IPS-NIHi11 (cell line): ENCODE data around the gene TLK1.
A peak's percentile ranks its signal among the peaks of the same experiment; 100 is the strongest.
"Not testable (repeated sequence)": the region's sequence is repeated elsewhere in the genome, so short reads cannot be mapped to it uniquely, and the experiment has no call there.

Source experiments
- DNase-seq: peaks from one replicate; pipeline ENCODE4 v3.0.0; 2012; ENCODE audit warnings: mixed read lengths, low spot score

Gene TLK1

DNA sequence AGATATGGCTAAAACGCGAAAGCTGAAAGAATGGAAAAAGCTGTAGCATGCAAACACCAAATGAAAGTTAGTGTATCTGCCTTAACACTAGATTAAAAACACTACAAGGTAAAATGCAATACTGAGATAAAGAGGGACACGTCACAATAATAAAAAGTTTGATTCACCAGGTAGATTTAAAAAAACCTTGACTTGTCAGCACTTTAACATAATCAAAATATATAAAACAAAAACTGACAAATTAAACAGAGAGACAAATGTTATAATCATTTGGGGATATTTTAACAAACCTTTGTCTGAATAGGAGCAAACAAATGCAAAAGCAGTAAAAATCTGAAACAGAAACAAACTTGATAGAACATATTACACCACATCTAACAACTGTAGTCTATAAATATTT is 18.3 kb downstream of the TLK1 start:
- DNase-seq: no peak

DNA sequence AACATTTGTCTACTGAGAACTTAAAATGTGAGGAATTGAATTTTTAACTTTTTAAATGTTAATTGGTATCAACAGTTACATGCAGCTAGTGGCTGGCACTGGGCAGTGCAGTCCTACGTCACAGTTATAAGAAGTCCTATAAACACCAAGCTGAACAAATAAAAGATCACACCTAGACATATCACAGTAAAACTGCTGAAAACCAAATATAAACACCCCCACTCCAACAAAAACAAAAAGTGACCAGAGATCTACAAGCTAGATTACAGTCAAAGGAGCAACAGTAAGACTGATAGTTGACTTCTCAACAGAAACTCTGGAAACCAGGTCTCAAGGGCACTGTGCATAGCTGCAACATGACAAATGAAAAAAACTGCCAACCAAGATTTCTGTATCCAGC is 19.4 kb downstream of the TLK1 start:
- DNase-seq: no peak

GRCh38 chr2:171139860-171140259 is 20.8 kb downstream of the TLK1 start:
- no peak for DNase-seq

DNA sequence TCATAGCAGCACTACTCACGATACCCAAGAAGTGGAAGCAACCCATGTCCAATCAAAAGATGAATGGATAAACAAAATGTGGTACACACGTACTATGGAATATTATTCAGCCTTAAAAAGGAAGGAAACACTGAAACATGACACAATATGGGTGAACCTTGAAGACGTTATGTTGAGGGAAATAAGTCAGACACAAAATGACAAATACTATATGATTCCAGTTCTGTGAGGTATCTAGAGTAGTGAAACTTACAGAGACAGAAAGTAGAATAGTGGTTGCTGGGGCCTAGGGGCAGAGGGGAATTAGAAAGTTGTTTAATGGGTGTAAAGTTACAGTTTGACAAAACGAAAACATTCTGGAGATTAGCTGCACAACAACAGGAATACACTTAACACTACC is 24.7 kb downstream of the TLK1 start:
- no peak for DNase-seq

- no peak for DNase-seq
Observed at GRCh38 chr2:171134624-171135230, 26.0 kb downstream of the TLK1 start.

DNA sequence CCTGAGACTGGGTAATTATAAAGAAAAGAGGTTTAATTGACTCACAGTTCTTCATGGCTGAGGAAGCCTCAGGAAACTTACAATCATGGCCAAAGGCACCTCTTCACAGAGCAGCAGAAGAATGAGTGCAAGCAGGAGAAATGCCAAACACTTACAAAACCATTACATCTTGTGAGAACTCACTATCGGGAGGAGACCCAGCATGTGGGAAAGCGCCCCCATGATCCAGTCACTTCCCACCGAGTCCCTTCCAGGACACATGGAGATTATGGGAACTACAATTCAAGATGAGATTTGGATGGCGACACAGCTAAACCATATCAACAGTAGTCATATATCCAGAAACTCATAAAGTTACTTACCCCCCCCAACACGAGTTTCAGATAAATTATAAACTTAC is 28.6 kb downstream of the TLK1 start:
- no peak for DNase-seq

DNA sequence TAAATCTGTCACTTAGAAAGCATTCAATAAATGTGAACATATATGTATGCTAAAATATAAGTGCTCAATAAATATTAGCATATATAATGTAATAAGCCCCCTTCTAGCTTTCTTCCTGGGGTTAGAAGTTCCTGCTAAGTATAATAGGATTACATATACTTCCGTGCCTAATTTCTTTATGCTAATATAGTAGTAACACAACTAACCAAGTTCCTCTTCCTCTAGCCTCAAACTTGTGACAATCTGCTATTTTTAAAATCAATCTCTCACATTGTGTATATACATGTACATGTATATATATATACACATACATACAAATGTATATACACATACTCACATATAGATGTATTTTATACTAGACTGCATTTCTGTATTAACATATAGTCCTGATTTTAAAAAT is 32.2 kb downstream of the TLK1 start:
- no peak for DNase-seq

DNA sequence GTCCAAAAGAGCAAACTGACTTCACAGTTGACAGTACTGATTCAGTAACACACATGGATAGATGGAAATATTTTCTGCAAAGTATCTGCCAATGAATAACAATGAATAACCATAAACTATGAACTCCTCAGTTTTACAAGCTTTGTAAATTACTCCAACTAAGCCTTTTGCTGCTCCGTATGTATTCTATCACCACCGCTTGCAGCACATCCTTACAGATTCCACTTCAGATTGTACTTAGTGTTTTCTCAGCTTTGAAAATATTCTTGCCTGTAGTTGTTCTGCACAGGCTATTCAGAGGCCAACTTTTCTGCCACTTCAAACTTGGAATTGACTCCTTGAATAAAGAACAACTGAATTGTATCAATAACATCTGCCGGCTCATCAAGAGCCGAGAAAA is 36.2 kb downstream of the TLK1 start:
- no peak for DNase-seq

DNA sequence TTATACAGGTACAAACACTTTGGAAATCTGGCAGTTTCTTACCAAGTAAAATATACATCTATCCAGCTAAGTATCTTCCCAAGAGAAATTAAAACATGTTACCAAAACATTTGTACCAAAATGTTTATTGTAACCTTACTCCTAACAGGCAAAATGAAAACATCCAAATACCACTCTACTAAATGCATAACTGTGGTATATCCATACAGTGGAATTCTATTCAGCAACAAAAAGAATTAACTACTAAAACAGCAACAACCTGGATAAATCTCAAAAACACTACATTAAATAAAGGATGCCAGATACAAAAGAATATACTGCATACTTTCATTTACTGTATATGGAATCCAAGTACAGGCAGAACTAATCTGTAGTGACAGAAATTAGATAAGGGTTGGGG is 51.1 kb downstream of the TLK1 start:
- no peak for DNase-seq

DNA sequence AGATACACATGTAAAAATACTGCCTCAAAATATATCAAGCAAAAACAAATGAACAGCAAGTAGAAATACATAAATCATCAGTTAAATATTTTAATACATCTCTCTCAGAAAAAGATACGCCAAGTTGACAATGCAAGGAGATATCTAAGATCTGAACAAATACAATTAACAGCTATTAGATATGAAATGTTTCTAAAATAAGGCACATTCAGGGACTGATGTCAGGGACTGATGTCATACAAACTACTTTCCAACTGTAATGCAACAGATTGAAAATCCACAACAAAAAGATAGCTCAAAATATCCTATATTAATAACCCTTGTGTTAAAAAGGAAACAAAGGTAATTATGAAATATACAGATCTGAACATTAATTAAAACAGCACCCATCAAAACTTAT is 51.7 kb downstream of the TLK1 start:
- no peak for DNase-seq

GRCh38 chr2:171107803-171108202 is 52.9 kb downstream of the TLK1 start:
- no peak for DNase-seq

- DNase-seq: no peak
Observed at GRCh38 chr2:171104379-171104778, 56.3 kb downstream of the TLK1 start.

- DNase-seq: no peak
Observed at GRCh38 chr2:171102802-171103201, 57.9 kb downstream of the TLK1 start.

GRCh38 chr2:171100370-171100769 is 60.3 kb downstream of the TLK1 start:
- DNase-seq: no peak

GRCh38 chr2:171098607-171099006 is 62.1 kb downstream of the TLK1 start:
- DNase-seq: no peak

DNA sequence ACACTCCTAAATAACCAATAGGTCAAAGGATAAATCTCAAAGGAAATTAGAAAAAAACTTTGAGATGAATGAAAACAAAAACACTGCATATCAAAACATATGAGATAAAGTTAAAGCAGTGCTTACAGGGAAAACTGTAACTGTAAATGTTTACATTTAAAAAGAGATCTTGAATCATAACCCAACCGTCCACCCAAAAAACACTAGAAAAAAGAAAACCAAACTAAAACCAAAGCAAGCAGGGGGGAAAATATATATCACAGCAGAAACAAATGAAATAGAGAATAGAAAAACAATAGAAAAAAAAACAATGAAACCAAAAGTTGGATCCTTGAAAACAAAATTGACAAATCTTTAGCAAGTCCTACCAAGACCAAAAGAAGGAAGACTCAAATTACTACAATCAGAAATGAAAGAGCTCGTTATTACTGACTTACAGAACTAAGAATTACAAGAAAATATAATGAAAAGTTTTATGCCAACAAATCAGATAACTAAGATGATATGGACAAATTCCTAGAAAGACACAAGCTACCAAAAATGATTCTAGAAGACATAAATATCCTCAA is 65.6 kb downstream of the TLK1 start:
- DNase-seq: no peak

GRCh38 chr2:171091517-171091916 is 69.2 kb downstream of the TLK1 start:
- DNase-seq: not testable (repeated sequence)

DNA sequence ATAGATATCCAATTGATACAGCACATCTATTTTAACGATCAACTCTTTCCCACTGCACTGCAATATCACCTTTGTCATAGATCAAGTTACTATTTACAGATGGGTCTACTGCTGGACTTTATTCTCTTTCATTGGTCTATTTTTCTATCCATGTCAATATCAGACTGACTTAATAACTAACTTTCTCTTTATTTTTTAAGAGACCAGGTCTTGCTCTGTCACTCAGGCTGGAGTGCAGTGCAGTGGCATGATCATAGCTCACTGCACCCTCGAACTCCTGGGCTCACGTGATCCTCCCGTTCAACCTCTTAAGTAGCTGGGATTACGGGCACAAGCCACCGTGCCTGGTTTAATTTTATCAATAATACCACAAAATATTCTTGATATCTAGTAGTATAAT is 71.2 kb downstream of the TLK1 start:
- DNase-seq: no peak

DNA sequence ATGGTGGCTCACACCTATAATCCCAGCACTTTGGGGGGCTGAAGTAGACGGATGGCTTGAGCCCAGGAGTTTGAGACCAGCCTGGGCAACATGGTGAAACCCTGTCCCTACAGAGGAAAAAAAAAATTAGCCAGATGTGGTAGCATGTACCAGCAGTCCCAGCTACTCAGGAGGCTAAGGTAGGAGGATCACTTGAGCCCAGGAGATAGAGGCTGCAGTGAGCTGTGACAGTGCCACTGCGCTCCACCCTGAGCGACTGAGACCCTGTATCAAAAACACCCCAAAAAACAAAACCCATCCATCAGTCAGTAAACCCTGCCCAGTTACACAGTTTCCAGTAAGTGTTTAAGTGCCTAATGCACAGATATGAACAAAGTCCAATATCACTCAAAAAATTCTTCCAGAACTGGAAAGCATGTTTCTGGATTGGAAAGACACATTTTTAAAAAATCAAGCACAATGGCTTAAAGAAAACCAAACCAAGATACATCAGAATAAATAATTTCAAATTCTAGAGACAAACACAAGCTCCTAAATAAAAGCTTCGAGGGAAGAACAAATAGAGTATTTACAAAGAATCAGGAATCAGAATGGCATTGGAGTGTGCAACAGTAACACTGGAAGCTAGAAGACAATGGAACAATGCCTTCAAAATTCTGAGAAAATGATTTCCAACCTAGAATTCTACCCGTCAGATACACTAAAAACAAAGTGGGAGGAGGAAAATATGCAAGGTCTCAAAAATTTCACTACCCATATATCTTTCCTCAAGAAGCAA is 72.4 kb downstream of the TLK1 start:
- DNase-seq: no peak

DNA sequence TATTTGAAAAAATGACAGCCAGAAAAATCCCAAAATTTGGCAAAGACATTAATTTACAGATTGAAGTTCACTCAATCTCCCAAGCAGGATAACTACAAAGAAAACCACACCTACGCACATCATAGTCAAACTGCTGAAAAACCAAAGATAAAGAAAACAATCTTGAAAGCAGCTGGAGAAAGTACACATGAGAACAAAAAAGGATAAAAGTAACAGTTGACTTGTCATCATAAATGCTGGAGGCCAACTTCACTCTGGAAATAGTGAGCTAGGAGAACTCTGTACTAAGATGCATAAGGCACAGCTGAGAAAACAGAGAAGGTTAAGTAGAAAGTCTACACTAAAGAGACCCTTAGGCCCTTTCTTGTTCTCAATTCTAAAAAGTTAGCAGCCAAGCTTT is 73.1 kb downstream of the TLK1 start:
- DNase-seq: no peak

DNA sequence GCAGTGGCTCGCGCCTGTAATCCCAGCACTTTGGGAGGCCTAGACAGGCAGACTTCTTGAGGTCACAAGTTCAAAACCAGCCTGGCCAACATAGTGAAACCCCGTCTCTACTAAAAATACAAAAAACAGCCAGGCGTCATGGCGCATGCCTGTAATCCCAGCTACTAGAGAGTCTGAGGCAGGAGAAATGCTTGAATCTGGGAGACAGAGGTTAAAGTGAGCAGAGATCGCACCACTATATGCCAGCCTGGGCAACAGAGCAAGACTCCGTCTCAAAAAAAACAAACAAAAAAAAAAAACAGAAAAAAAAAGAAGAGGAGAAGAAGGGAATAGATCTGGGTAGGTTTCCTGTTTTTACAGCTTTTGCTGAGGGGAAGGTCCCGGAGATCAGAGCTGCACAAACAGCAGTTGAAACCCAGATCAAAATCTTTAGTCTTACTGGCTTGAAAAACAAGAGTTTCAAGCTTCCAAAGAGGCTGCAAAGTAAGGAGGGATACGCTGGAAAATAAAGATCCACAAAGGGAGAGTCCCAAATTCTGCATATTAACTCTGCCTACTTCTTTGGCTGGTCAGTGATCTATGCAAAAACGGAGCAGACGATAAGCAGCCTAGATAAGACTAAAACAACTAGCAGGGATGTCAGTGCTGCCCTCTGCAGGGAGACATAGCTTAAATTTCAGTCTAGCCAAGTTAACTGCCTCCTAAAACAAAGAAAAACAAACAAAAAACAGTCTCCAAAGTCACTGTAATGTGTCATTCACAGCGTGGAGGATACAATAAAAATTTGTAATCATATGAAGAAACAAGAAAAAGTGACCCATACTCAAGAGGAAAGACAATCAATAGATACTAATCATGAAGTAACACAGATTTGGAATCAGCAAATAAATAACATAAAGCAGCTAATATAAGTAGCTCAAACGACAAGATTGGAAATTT is 74.1 kb downstream of the TLK1 start:
- peak; percentile 50 for DNase-seq

DNA sequence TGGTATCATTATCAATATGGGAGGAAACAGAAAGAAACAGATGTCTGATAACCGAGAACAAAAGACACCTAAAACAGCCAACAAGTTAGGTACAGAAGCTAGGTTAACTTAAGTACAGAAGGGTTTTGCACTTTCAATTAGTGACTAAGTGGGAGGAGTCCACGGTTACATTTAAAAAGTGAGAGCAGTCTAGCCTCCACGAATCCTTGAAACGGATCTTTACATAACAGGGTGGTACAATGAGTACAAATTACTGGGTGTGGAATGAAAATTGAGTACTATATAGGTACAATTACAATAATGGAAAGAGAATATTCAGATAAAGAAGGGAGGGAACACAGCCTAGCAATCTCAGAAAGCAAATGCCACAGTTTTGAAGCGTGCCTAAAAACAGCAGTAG is 76.6 kb downstream of the TLK1 start:
- DNase-seq: no peak

- DNase-seq: no peak
Observed at GRCh38 chr2:171083451-171083850, 77.2 kb downstream of the TLK1 start.
